H1 (cell line): Measurements from ENCODE around the gene HIP1. TPM values are rescaled to one million over a fixed set of nuclear protein-coding genes. Genes with fewer than 3 reads are reported as not detected.

ENCODE experiments used
- CTCF ChIA-PET: fragments of 300-600 bp; sonication (Branson Sonifier 250); formaldehyde crosslinking; loops from one replicate; lab custom pipeline; 2021; ENCODE audit not compliant: partially characterized antibody; lab: Charles Lee
- POLR2A ChIA-PET: fragments of 300-600 bp; sonication (Branson Sonifier 250); formaldehyde crosslinking; loops from one replicate; lab custom pipeline; 2021; ENCODE audit warnings: inconsistent platforms; ENCODE audit not compliant: partially characterized antibody; lab: Charles Lee
- DNase-seq, 2 experiments: peaks; one replicate each; pipeline versions ENCODE4 v3.0.0 to v3.0.0-alpha.2; 2010 to 2022; ENCODE audit warnings: low spot score in 2 of 2, low read depth in 1 of 2, mixed read lengths in 1 of 2
- FAIRE-seq: peaks from 2 replicates; lab custom pipeline; 2011; peaks lifted over from hg19 to GRCh38; lab: Jason Lieb, UNC
- H2AFZ ChIP-seq: 2 replicates; pipeline ENCODE4 v1.8.1; 2012; ENCODE audit warnings: low read length, inconsistent platforms
- H2AK5ac ChIP-seq: 2 replicates; pipeline ENCODE4 v1.6.1; 2013; ENCODE audit warnings: low read depth, low read length
- H2BK120ac ChIP-seq: replicated peaks from 2 replicates; pipeline ENCODE3; 2013; ENCODE audit warnings: low read depth, low read length, inconsistent platforms
- H2BK12ac ChIP-seq: 2 replicates; pipeline ENCODE4 v1.6.1; 2013; ENCODE audit warnings: low read depth, low read length
- H2BK15ac ChIP-seq: 2 replicates; pipeline ENCODE4 v1.6.1; 2013; ENCODE audit warnings: low read length
- H2BK20ac ChIP-seq: 2 replicates; pipeline ENCODE4 v1.6.1; 2013; ENCODE audit warnings: low read length
- H2BK5ac ChIP-seq: 2 replicates; pipeline ENCODE4 v1.6.1; 2013; ENCODE audit warnings: low read depth, low read length
- H3K14ac ChIP-seq: 2 replicates; pipeline ENCODE4 v1.6.1; 2013; ENCODE audit warnings: inconsistent platforms; ENCODE audit not compliant: insufficient read length
- H3K18ac ChIP-seq: 2 replicates; pipeline ENCODE4 v1.6.1; 2013; ENCODE audit warnings: low read length; ENCODE audit errors: extremely low read depth
- H3K23ac ChIP-seq: 2 replicates; pipeline ENCODE4 v1.6.1; 2013; ENCODE audit warnings: inconsistent platforms; ENCODE audit not compliant: insufficient read length
- H3K23me2 ChIP-seq: 2 replicates; pipeline ENCODE4 v1.6.1; 2013; ENCODE audit warnings: low read depth, low read length
- H3K27ac ChIP-seq: 2 replicates; pipeline ENCODE4 v1.6.1; 2011; ENCODE audit warnings: low read depth, low read length, inconsistent platforms
- H3K27me3 ChIP-seq, 4 experiments: replicated peaks in 1 of 4; 1 replicate in 1 of 4; 2 replicates in 3 of 4; pipeline versions ENCODE4 v1.6.1 to v1.8.1; 2011 to 2013; ENCODE audit warnings: low read length in 3 of 4, mild to moderate bottlenecking in 3 of 4, inconsistent platforms in 2 of 4, mixed read lengths in 2 of 4, moderate library complexity in 1 of 4; ENCODE audit not compliant: control insufficient read depth in 3 of 4, insufficient read depth in 3 of 4; ENCODE audit errors: extremely low read depth in 1 of 4
- H3K36me3 ChIP-seq, 4 experiments: 2 replicates each; pipeline versions ENCODE4 v1.6.1 to v1.8.1; 2011 to 2013; ENCODE audit warnings: mild to moderate bottlenecking in 4 of 4, low read length in 3 of 4, moderate library complexity in 2 of 4, control low read depth in 1 of 4, inconsistent platforms in 1 of 4; ENCODE audit not compliant: insufficient read depth in 4 of 4, control insufficient read depth in 2 of 4
- H3K4ac ChIP-seq: replicated peaks from 2 replicates; pipeline ENCODE3; 2013; ENCODE audit warnings: low read length, low read depth, mixed read lengths, inconsistent platforms; ENCODE audit not compliant: insufficient read length
- H3K4me1 ChIP-seq, 4 experiments: replicated peaks in 1 of 4; 1 replicate in 1 of 4; 2 replicates in 3 of 4; pipeline versions ENCODE4 v1.6.1 to v1.8.1; 2011 to 2013; ENCODE audit warnings: low read length in 3 of 4, inconsistent platforms in 2 of 4, mixed read lengths in 1 of 4; ENCODE audit not compliant: insufficient read depth in 4 of 4, control insufficient read depth in 3 of 4
- H3K4me2 ChIP-seq, 2 experiments: 2 replicates each; pipeline versions ENCODE4 v1.6.1 to v1.8.1; 2011 to 2013; ENCODE audit warnings: low read depth in 2 of 2, low read length in 2 of 2, control low read depth in 1 of 2, inconsistent platforms in 1 of 2, mild to moderate bottlenecking in 1 of 2; ENCODE audit not compliant: insufficient read depth in 1 of 2
- H3K4me3 ChIP-seq, 4 experiments: fragments of 200-600, 300-600 bp in 1 of 4; sonication (generic), shearing (Covaris generic), sonication (Bioruptor Twin) in 1 of 4; 2 replicates each; pipeline versions ENCODE4 v1.5.1 to v1.8.1; 2011 to 2016; ENCODE audit warnings: low read length in 4 of 4, low read depth in 3 of 4, control low read depth in 2 of 4, inconsistent platforms in 2 of 4, mild to moderate bottlenecking in 2 of 4, mixed read lengths in 1 of 4, moderate library complexity in 1 of 4; ENCODE audit not compliant: insufficient read depth in 2 of 4; ENCODE audit errors: extremely low read depth in 1 of 4
- H3K56ac ChIP-seq: replicated peaks from 2 replicates; pipeline ENCODE3; 2013; ENCODE audit warnings: low read depth, mild to moderate bottlenecking, mixed read lengths, low read length, inconsistent platforms; ENCODE audit not compliant: insufficient read length
- H3K79me1 ChIP-seq: 2 replicates; pipeline ENCODE4 v1.6.1; 2013; ENCODE audit warnings: low read depth, low read length, control low read depth
- H3K79me2 ChIP-seq, 2 experiments: 2 replicates each; pipeline versions ENCODE4 v1.6.1 to v1.8.1; 2012 to 2013; ENCODE audit warnings: low read length in 2 of 2, mild to moderate bottlenecking in 2 of 2, inconsistent platforms in 1 of 2; ENCODE audit not compliant: insufficient read depth in 2 of 2, control insufficient read depth in 1 of 2
- H3K9ac ChIP-seq, 4 experiments: replicated peaks in 1 of 4; 1 replicate in 1 of 4; 2 replicates in 3 of 4; pipeline versions ENCODE4 v1.6.1 to v1.8.1; 2011 to 2013; ENCODE audit warnings: low read depth in 3 of 4, low read length in 3 of 4, control low read depth in 2 of 4, mild to moderate bottlenecking in 2 of 4, moderate library complexity in 2 of 4, inconsistent platforms in 1 of 4; ENCODE audit errors: extremely low read depth in 1 of 4
- H3K9me3 ChIP-seq, 2 experiments: 2 replicates each; pipeline versions ENCODE4 v1.6.1 to v1.8.1; 2012 to 2013; ENCODE audit warnings: mild to moderate bottlenecking in 2 of 2, moderate library complexity in 2 of 2, control low read depth in 1 of 2, inconsistent platforms in 1 of 2, low read depth in 1 of 2, low read length in 1 of 2, mixed read lengths in 1 of 2; ENCODE audit not compliant: insufficient read depth in 2 of 2
- H4K20me1 ChIP-seq, 2 experiments: replicated peaks in 1 of 2; 2 replicates each; pipeline versions ENCODE3 to v1.8.1; 2011 to 2013; ENCODE audit warnings: inconsistent platforms in 2 of 2, low read length in 2 of 2, mild to moderate bottlenecking in 1 of 2; ENCODE audit not compliant: insufficient read depth in 2 of 2, control insufficient read depth in 1 of 2
- H4K5ac ChIP-seq: 2 replicates; pipeline ENCODE4 v1.6.1; 2013; ENCODE audit warnings: low read length, low read depth, mixed read lengths, inconsistent platforms; ENCODE audit not compliant: insufficient read length
- H4K8ac ChIP-seq: 2 replicates; pipeline ENCODE4 v1.8.0; 2013; ENCODE audit warnings: mild to moderate bottlenecking, moderate library complexity, low read length, inconsistent platforms; ENCODE audit not compliant: insufficient read depth; ENCODE audit errors: extremely low read depth
- H4K91ac ChIP-seq: replicated peaks from 2 replicates; pipeline ENCODE3; 2013; ENCODE audit warnings: low read length, mixed read lengths, inconsistent platforms; ENCODE audit not compliant: insufficient read length
- NRF1 ChIP-seq: IDR thresholded peaks from 2 replicates; pipeline ENCODE4 v1.6.1; 2011; ENCODE audit warnings: mild to moderate bottlenecking, low read depth, low read length, improper control_type of control experiment
- SAP30 ChIP-seq: fragments of 300-600 bp; sonication (generic); IDR thresholded peaks from 2 replicates; pipeline ENCODE4 v1.7.1; 2012; ENCODE audit warnings: low read length, moderate library complexity, mild to moderate bottlenecking, inconsistent platforms; ENCODE audit not compliant: insufficient read depth, insufficient replicate concordance
- TBP ChIP-seq: IDR thresholded peaks from 2 replicates; pipeline ENCODE4 v1.6.1; 2011; ENCODE audit warnings: low read depth, low read length, improper control_type of control experiment
- WGBS, 2 experiments: shearing (Covaris generic) in 1 of 2; methylation state at CpG; one replicate each; pipeline versions ENCODE4 v1.1.6 to v1.1.7; 2013 to 2015; ENCODE audit warnings: low lambda C conversion rate in 2 of 2, mixed read lengths in 2 of 2, inconsistent platforms in 1 of 2, low coverage in 1 of 2, missing lambda C conversion rate in 1 of 2; ENCODE audit not compliant: insufficient replicate concordance in 2 of 2, insufficient coverage in 1 of 2, insufficient read length in 1 of 2; ENCODE audit errors: extremely low coverage in 1 of 2, missing lambda C conversion rate in 1 of 2; 5-methylcytosine and 5-hydroxymethylcytosine counted together
- polyA plus RNA-seq, 7 experiments: library from polyadenylated mRNA; depleted of rRNA in 3 of 7; stranded (reverse) in 5 of 7; unstranded in 2 of 7; fragments of >200 nt in 5 of 7; fragments of 200-250 nt in 2 of 7; gene quantifications; 1 replicate in 5 of 7; 2 replicates in 1 of 7; 4 replicates in 1 of 7; pipeline versions ENCODE4 v1.2.1 to v1.2.3, GENCODE V29; 2011 to 2013; ENCODE audit warnings: missing spikeins in 2 of 7, mixed read lengths in 2 of 7
- total RNA-seq: library from RNA; stranded (reverse); fragmentation: NEBNext Ultra II Directional; extraction: Animal tissue kit (Norgen Biotek cat#: 25700); gene quantifications from 2 replicates; pipeline ENCODE4 v1.2.1, GENCODE V29; 2021

The HIP1 gene
- total and polyA plus RNA-seq, 2 of the 8 experiments (the other 6 are each of a cell fraction or from before 2014, with no cell fraction given), result 51.8 to 108 TPM

DNA sequence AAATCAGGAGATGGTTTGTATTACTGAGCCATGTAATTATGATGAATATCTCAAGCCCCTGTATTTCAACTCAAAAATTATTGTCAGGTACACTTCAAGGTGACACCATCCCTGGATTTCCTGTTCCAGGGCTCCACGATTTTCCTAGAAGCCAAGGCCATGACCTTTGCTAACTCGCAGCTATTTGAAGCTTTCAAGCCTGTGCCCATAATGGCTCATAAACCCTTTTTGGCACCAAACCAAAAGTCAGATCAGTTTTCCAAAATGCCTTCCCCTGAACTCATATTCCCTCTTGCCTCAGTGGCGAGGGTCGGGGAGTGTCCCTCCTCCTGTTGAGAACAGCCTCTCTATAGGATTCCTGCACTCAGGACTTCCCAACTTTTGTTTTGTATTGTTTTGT is 70.8 kb downstream of the HIP1 start:
- Histone ChIP-seq H3K4me3 (no peak overlapping the region), H3K4me1 (no peaks in the 10 kb centered on the region)
- TF ChIP-seq SAP30 (no peak), TBP (no peak), NRF1 (no peak)

More for the DNA sequence above, 70.8 kb downstream of the HIP1 start:
- no peak overlapping the region for H3K56ac ChIP-seq
- no peak overlapping the region for H2BK12ac ChIP-seq
- H4K8ac ChIP-seq, result no peak overlapping the region
- no peaks in the 10 kb centered on the region for H3K36me3 ChIP-seq
- H2BK20ac ChIP-seq, result no peak overlapping the region
- H4K20me1 ChIP-seq, result no peaks in the 10 kb centered on the region
- H4K91ac ChIP-seq, result no peak overlapping the region
- H2AK5ac ChIP-seq, result no peak overlapping the region
- no peak overlapping the region for H3K14ac ChIP-seq
- H2AFZ ChIP-seq, result no peak overlapping the region
- ChIA-PET POLR2A (no interaction called here), CTCF (no interaction called here)
- no peak overlapping the region for H4K5ac ChIP-seq
- no peaks in the 10 kb centered on the region for H3K9me3 ChIP-seq
- H3K18ac ChIP-seq, result no peak overlapping the region
- no peaks in the 10 kb centered on the region for H3K79me2 ChIP-seq
- H3K4ac ChIP-seq, result no peak overlapping the region
- DNase-seq (no peak), FAIRE-seq (no peak)
- no peak overlapping the region for H2BK120ac ChIP-seq
- no peak overlapping the region for H3K9ac ChIP-seq
- H3K23ac ChIP-seq, result no peak overlapping the region
- H3K27ac ChIP-seq, result no peak overlapping the region
- no peaks in the 10 kb centered on the region for H3K79me1 ChIP-seq
- H2BK15ac ChIP-seq, result no peak overlapping the region
- H3K27me3 ChIP-seq, result no peaks in the 10 kb centered on the region
- no peak overlapping the region for H2BK5ac ChIP-seq
- H3K23me2 ChIP-seq, result no peaks in the 10 kb centered on the region
- WGBS, 2 experiments, result 86% methylated on average over 4 of the region's 4 CpGs; no CpG with 5 or more reads in 1 of the 2 experiments
- H3K4me2 ChIP-seq, result no peak overlapping the region
